Kidney (tissue), 14 donors: Measurements from ENCODE around the gene TAS2R46. TPM values are rescaled to one million over a fixed set of nuclear protein-coding genes. Genes with fewer than 3 reads are reported as not detected.
A peak's percentile ranks its signal among the peaks of the same experiment; 100 is the strongest.

ENCODE experiments used
- DNase-seq, 5 donors: peaks; one replicate each; pipeline ENCODE4 v3.0.0-alpha.2; 2013 to 2020
- FAIRE-seq: peaks from 2 replicates; lab custom pipeline; 2012; peaks lifted over from hg19 to GRCh38; lab: Jason Lieb, UNC
- H3K27ac ChIP-seq, 2 donors: one replicate each; pipeline ENCODE4 v1.7.0; 2013; ENCODE audit warnings: low read depth in 2 of 2, low read length in 2 of 2, inconsistent platforms in 1 of 2
- H3K27me3 ChIP-seq: one replicate; pipeline ENCODE4 v1.7.1; 2013; ENCODE audit warnings: low read length, inconsistent platforms; ENCODE audit not compliant: control insufficient read depth, insufficient read depth
- H3K36me3 ChIP-seq, 3 donors: one replicate each; pipeline versions ENCODE4 v1.7.0 to v1.7.1; 2013; ENCODE audit warnings: low read length in 3 of 3, control low read depth in 1 of 3, inconsistent platforms in 1 of 3; ENCODE audit not compliant: insufficient read depth in 3 of 3, control insufficient read depth in 2 of 3
- H3K4me1 ChIP-seq, 3 donors: one replicate each; pipeline versions ENCODE4 v1.7.0 to v1.7.1; 2013; ENCODE audit warnings: low read length in 3 of 3, inconsistent platforms in 1 of 3, low read depth in 1 of 3; ENCODE audit not compliant: control insufficient read depth in 2 of 3, insufficient read depth in 2 of 3
- H3K4me3 ChIP-seq, 3 donors: one replicate each; pipeline versions ENCODE4 v1.7.0 to v1.8.1; 2013; ENCODE audit warnings: low read length in 3 of 3, control low read depth in 1 of 3, inconsistent platforms in 1 of 3
- H3K9ac ChIP-seq, 3 donors: one replicate each; pipeline versions ENCODE4 v1.7.0 to v1.7.1; 2013; ENCODE audit warnings: low read length in 3 of 3, control low read depth in 1 of 3, inconsistent platforms in 1 of 3
- H3K9me3 ChIP-seq, 3 donors: one replicate each; pipeline versions ENCODE4 v1.7.0 to v1.7.1; 2013; ENCODE audit warnings: low read length in 3 of 3, control low read depth in 1 of 3, inconsistent platforms in 1 of 3; ENCODE audit not compliant: control insufficient read depth in 2 of 3, insufficient read depth in 1 of 3
- CTCF ChIP-seq: IDR thresholded peaks from 3 replicates; pipeline ENCODE4 v1.5.1; 2012; ENCODE audit warnings: mild to moderate bottlenecking, moderate library complexity, borderline replicate concordance; ENCODE audit not compliant: insufficient read depth; ENCODE audit errors: extremely low read depth
- intact Hi-C: fragments of 100-400 bp; cut with DNase I; formaldehyde crosslinking; loops from one replicate; pipeline ENCODE4 v1.11.1; 2022
- polyA plus RNA-seq: library from polyadenylated mRNA; stranded (reverse); fragments of 350-450 nt; fragmentation: Illumina TruSeq; extraction: RNeasy Lipid Tissue Mini Kit (QIAGEN cat#74804); gene quantifications from one replicate; pipeline ENCODE4 v1.2.3, GENCODE V29; 2014; ENCODE audit warnings: low read depth, low replicate concordance; ENCODE audit not compliant: insufficient read depth
- total RNA-seq: library from RNA; stranded (reverse); fragmentation: NEBNext Ultra II Directional; extraction: Animal tissue kit (Norgen Biotek cat#: 25700); gene quantifications from one replicate; pipeline ENCODE4 v1.2.1, GENCODE V29; 2021
- donor health status: control.
- donor health status: control.
- donor health status: control.
- donor health status: control.
- donor health status: control.
- donor health status: DM: yes; HTN: yes; CAD: no.
- donor health status: Normal renal cell carcinoma (clear cell type).

TAS2R46 gene
- total and polyA plus RNA-seq, 2 donors from 2014 or later = 1.6 TPM; not detected in 1

GRCh38 chr12:11016937-11017336 is 45.2 kb downstream of the TAS2R46 start:
- Histone ChIP-seq H3K27me3 (no peaks in the 10 kb centered on the region), H3K9me3 (no peaks in the 10 kb centered on the region), H3K4me3 (no peak overlapping the region), H3K27ac (no peak overlapping the region), H3K36me3 (no peaks in the 10 kb centered on the region), H3K4me1 (no peaks in the 10 kb centered on the region), H3K9ac (no peak overlapping the region)
- TF ChIP-seq CTCF = no peak
- intact Hi-C loops = no loop called here
- no peak for DNase-seq
- FAIRE-seq = no peak

- intact Hi-C loops = no loop called here
Observed at GRCh38 chr12:11015775-11016430, 46.2 kb downstream of the TAS2R46 start.

GRCh38 chr12:11014234-11014633 is 47.9 kb downstream of the TAS2R46 start:
- no peaks in the 10 kb centered on the region for H3K36me3 ChIP-seq
- no peak for TF ChIP-seq CTCF

More at GRCh38 chr12:11015775-11016430, 46.2 kb downstream of the TAS2R46 start:
- Histone ChIP-seq H3K9me3 (no peaks in the 10 kb centered on the region), H3K27ac (peak overlapping the region in 1 of 2 donors; percentile 30), H3K4me3 (no peak overlapping the region), H3K9ac (no peak overlapping the region), H3K4me1 (no peaks in the 10 kb centered on the region), H3K27me3 (no peaks in the 10 kb centered on the region), H3K36me3 (no peaks in the 10 kb centered on the region)
- DNase-seq = peak in 1 of 5 donors; percentile 13
- FAIRE-seq = no peak
- no peak for TF ChIP-seq CTCF

More at GRCh38 chr12:11014234-11014633, 47.9 kb downstream of the TAS2R46 start:
- FAIRE-seq (no peak), DNase-seq (no peak)
- no peak overlapping the region for H3K27ac ChIP-seq
- no peaks in the 10 kb centered on the region for H3K27me3 ChIP-seq
- H3K9me3 ChIP-seq = no peaks in the 10 kb centered on the region
- intact Hi-C loops = no loop called here
- H3K9ac ChIP-seq = no peak overlapping the region
- no peak overlapping the region for H3K4me3 ChIP-seq
- H3K4me1 ChIP-seq = no peaks in the 10 kb centered on the region

Other genes with a start within 250 kb of the TAS2R46 start
- 0.82 TPM for gene TAS2R10, start 235.9 kb downstream of the TAS2R46 start, total RNA-seq
- gene TAS2R10, start 235.9 kb downstream of the TAS2R46 start, polyA plus RNA-seq = not detected
- gene PRR4, start 212.8 kb downstream of the TAS2R46 start, total RNA-seq = 1.8 TPM
- 3.2 TPM for gene PRR4, start 212.8 kb downstream of the TAS2R46 start, polyA plus RNA-seq
- gene PRH1, start 178.0 kb downstream of the TAS2R46 start, total RNA-seq = 28.7 TPM
- gene PRH1, start 178.0 kb downstream of the TAS2R46 start, polyA plus RNA-seq = 3.2 TPM
- 2.8 TPM for gene TAS2R13, start 152.7 kb downstream of the TAS2R46 start, total RNA-seq
- gene TAS2R13, start 152.7 kb downstream of the TAS2R46 start, polyA plus RNA-seq = not detected
- gene PRH2, start 133.1 kb downstream of the TAS2R46 start, total RNA-seq = not detected
- not detected for gene PRH2, start 133.1 kb downstream of the TAS2R46 start, polyA plus RNA-seq
- gene TAS2R14, start 123.0 kb downstream of the TAS2R46 start, total RNA-seq = 3.9 TPM
- 0.75 TPM for gene TAS2R14, start 123.0 kb downstream of the TAS2R46 start, polyA plus RNA-seq
- gene TAS2R50, start 75.4 kb downstream of the TAS2R46 start, total RNA-seq = 2.0 TPM
- gene TAS2R50, start 75.4 kb downstream of the TAS2R46 start, polyA plus RNA-seq = not detected
- gene TAS2R20, start 64.0 kb downstream of the TAS2R46 start, total RNA-seq = 4.1 TPM
- gene TAS2R20, start 64.0 kb downstream of the TAS2R46 start, polyA plus RNA-seq = 0.47 TPM
- 4.6 TPM for gene TAS2R19, start 39.7 kb downstream of the TAS2R46 start, total RNA-seq
- gene TAS2R19, start 39.7 kb downstream of the TAS2R46 start, polyA plus RNA-seq = not detected
- gene TAS2R31, start 30.9 kb downstream of the TAS2R46 start, total RNA-seq = 5.9 TPM
- gene TAS2R31, start 30.9 kb downstream of the TAS2R46 start, polyA plus RNA-seq = not detected
- gene TAS2R43, start 30.0 kb upstream of the TAS2R46 start, total RNA-seq = 0.85 TPM
- not detected for gene TAS2R43, start 30.0 kb upstream of the TAS2R46 start, polyA plus RNA-seq
- 4.0 TPM for gene TAS2R30, start 72.3 kb upstream of the TAS2R46 start, total RNA-seq
- not detected for gene TAS2R30, start 72.3 kb upstream of the TAS2R46 start, polyA plus RNA-seq
- 9.9 TPM for gene SMIM10L1, start 108.9 kb upstream of the TAS2R46 start, total RNA-seq
- gene SMIM10L1, start 108.9 kb upstream of the TAS2R46 start, polyA plus RNA-seq = 12.5 TPM
- not detected for gene TAS2R42, start 124.6 kb upstream of the TAS2R46 start, total RNA-seq
- gene TAS2R42, start 124.6 kb upstream of the TAS2R46 start, polyA plus RNA-seq = not detected
- not detected for gene PRB3, start 207.4 kb upstream of the TAS2R46 start, total RNA-seq
- not detected for gene PRB3, start 207.4 kb upstream of the TAS2R46 start, polyA plus RNA-seq
- not detected for gene PRB4, start 248.1 kb upstream of the TAS2R46 start, total RNA-seq
- gene PRB4, start 248.1 kb upstream of the TAS2R46 start, polyA plus RNA-seq = not detected